ENCODE data around the gene TMC8.

DNA sequence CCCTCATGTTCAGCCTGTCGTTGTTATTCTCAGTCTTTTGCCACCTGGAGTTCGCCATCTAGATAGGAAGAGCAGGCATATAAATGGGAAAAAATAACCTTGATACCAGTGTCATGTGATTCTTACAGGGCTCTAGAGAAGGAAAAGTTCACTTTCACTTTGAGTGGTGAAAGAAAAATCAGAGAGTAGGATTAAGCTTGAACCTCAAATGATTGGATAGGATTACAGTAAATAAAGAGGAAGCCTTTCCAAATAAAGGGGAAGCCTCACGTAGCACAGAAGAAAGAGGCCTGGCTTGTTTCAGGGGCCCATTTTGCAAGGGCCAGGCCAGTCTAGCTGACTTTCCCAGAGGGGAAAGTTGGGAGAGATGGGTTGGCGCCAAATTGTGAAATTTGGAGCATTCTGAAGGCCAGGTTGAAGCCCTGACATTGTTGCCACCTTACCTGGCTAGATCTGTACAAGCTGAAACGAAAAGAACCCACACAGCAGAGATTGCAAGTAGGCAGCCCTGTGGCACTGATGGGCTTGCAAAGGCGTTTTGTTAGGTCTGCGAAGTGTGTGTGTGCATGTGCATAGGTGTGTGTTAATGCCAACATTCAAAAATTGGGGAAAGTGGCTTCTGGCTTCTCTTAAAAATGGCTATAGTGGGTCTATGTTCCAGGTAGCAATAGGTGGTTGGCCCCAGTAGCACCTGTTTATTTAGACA lies 40.8 kb upstream of the TMC8 start:
- TF ChIP-seq YY1 (tag by site-specific recombination; IDR thresholded peaks at IDR 0.05) (no peak), ZNF792 (tag by site-specific recombination; IDR thresholded peaks at IDR 0.05) (no peak), ZNF610 (tag by site-specific recombination; IDR thresholded peaks at IDR 0.05; ENCODE audit: borderline replicate concordance) (no peak), TSHZ1 (tag by site-specific recombination; IDR thresholded peaks at IDR 0.05; ENCODE audit: borderline replicate concordance) (no peak), REST (tag by site-specific recombination; IDR thresholded peaks at IDR 0.05) (no peak), SP2 (tag by site-specific recombination; IDR thresholded peaks at IDR 0.05) (no peak), ZNF785 (tag by site-specific recombination; IDR thresholded peaks at IDR 0.05) (no peak), ZNF530 (tag by site-specific recombination; IDR thresholded peaks at IDR 0.05; ENCODE audit: low read depth) (no peak), ZNF560 (tag by site-specific recombination; IDR thresholded peaks at IDR 0.05; ENCODE audit: borderline replicate concordance) (no peak), HOXC10 (CRISPR knock-in tag; IDR thresholded peaks at IDR 0.05) (no peak)
- TF ChIP-seq, protein P1, sequence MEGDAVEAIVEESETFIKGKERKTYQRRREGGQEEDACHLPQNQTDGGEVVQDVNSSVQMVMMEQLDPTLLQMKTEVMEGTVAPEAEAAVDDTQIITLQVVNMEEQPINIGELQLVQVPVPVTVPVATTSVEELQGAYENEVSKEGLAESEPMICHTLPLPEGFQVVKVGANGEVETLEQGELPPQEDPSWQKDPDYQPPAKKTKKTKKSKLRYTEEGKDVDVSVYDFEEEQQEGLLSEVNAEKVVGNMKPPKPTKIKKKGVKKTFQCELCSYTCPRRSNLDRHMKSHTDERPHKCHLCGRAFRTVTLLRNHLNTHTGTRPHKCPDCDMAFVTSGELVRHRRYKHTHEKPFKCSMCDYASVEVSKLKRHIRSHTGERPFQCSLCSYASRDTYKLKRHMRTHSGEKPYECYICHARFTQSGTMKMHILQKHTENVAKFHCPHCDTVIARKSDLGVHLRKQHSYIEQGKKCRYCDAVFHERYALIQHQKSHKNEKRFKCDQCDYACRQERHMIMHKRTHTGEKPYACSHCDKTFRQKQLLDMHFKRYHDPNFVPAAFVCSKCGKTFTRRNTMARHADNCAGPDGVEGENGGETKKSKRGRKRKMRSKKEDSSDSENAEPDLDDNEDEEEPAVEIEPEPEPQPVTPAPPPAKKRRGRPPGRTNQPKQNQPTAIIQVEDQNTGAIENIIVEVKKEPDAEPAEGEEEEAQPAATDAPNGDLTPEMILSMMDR (tag by site-specific recombination; IDR thresholded peaks at IDR 0.05): no peak
- TF ChIP-seq, protein P2, sequence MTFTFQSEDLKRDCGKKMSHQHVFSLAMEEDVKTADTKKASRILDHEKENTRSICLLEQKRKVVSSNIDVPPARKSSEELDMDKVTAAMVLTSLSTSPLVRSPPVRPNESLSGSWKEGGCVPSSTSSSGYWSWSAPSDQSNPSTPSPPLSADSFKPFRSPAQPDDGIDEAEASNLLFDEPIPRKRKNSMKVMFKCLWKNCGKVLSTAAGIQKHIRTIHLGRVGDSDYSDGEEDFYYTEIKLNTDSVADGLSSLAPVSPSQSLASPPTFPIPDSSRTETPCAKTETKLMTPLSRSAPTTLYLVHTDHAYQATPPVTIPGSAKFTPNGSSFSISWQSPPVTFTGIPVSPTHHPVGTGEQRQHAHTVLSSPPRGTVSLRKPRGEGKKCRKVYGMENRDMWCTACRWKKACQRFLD (tag by site-specific recombination; IDR thresholded peaks at IDR 0.05): no peak
- TF ChIP-seq, protein P3, sequence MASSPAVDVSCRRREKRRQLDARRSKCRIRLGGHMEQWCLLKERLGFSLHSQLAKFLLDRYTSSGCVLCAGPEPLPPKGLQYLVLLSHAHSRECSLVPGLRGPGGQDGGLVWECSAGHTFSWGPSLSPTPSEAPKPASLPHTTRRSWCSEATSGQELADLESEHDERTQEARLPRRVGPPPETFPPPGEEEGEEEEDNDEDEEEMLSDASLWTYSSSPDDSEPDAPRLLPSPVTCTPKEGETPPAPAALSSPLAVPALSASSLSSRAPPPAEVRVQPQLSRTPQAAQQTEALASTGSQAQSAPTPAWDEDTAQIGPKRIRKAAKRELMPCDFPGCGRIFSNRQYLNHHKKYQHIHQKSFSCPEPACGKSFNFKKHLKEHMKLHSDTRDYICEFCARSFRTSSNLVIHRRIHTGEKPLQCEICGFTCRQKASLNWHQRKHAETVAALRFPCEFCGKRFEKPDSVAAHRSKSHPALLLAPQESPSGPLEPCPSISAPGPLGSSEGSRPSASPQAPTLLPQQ (tag by site-specific recombination; IDR thresholded peaks at IDR 0.05): no peak
